RWPE2 (cell line): Measurements from ENCODE around the gene CYYR1.

Source experiments
- ATAC-seq: fragments of 200-7000 bp; cut with Tn5 transposase; 3 replicates; pipeline ENCODE4 v1.9.1; 2021; ENCODE audit warnings: low read depth
- DNase-seq: peaks from one replicate; pipeline ENCODE4 v3.0.0-alpha.2; 2020; ENCODE audit warnings: low spot score
- H3K27ac ChIP-seq: fragments of 450-650 bp; 2 replicates; pipeline ENCODE4 v1.5.1; 2017; ENCODE audit warnings: mild to moderate bottlenecking; ENCODE audit not compliant: poor library complexity, severe bottlenecking
- H3K27me3 ChIP-seq: fragments of 250-450 bp; sonication (Bioruptor Pico); 2 replicates; pipeline ENCODE4 v1.5.1; 2021; ENCODE audit warnings: mild to moderate bottlenecking, moderate library complexity; ENCODE audit not compliant: insufficient read depth, poor library complexity, severe bottlenecking
- H3K36me3 ChIP-seq: fragments of 250-450 bp; sonication (Bioruptor Pico); 2 replicates; pipeline ENCODE4 v1.5.1; 2020; ENCODE audit warnings: low read depth, mild to moderate bottlenecking, moderate library complexity
- H3K4me1 ChIP-seq: fragments of 250-450 bp; sonication (Bioruptor Pico); 2 replicates; pipeline ENCODE4 v1.5.1; 2021; ENCODE audit warnings: mild to moderate bottlenecking, moderate library complexity; ENCODE audit not compliant: insufficient read depth, poor library complexity, severe bottlenecking
- H3K4me3 ChIP-seq: fragments of 250-450 bp; sonication (Bioruptor Pico); 2 replicates; pipeline ENCODE4 v1.5.1; 2021; ENCODE audit warnings: mild to moderate bottlenecking, moderate library complexity; ENCODE audit not compliant: severe bottlenecking
- H3K9me3 ChIP-seq: fragments of 250-450 bp; sonication (Bioruptor Pico); 2 replicates; pipeline ENCODE4 v1.5.1; 2021; ENCODE audit warnings: mild to moderate bottlenecking, moderate library complexity; ENCODE audit not compliant: severe bottlenecking
- TF ChIP-seq, protein P1 (sequence below): fragments of 450-650 bp; IDR thresholded peaks from one replicate; pipeline ENCODE4 v1.5.1; 2017; ENCODE audit warnings: mild to moderate bottlenecking, moderate library complexity; ENCODE audit not compliant: poor library complexity, severe bottlenecking

Gene CYYR1

DNA sequence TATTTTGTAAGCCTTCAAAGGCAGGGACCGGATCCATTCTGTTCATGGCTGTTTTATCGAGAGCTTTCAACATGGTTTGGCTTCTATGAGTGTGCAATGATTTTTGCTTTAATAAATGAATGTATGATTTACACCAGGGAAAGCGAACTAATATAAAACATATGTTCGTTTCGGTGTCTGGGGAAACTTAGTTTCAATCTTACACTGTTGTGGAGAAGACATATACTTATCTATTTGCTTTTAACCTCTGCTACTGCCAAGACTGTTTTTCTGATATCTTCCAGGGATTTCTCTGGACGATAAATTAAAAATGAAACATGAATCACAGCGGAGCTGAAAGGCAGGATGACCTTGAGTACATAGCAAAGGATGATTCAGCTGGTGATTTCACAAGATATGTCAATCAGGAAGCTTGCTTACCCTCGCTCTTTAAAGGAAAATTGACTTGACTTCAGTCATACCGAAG lies 14.7 kb upstream of the CYYR1 start:
- DNase-seq = no peak

DNA sequence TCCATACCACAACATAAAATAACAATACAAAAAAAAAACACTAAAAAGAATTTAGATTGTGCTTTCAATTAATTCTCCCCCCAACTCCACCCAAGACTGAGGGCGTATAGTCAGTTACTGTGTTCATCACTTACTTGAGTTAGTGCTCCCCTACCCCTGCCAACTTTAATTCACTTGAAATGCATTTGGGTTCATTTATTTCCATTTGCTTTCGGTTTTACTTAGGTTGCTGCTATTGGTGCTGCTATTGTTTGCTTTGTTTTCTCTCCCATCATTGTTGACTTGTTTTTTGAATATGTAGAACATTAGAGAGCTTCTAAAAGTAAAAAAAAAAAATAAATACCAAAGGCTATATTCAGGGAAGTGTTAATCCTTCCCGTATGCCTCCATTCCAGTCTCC lies 10.7 kb upstream of the CYYR1 start:
- TF ChIP-seq, protein P1, sequence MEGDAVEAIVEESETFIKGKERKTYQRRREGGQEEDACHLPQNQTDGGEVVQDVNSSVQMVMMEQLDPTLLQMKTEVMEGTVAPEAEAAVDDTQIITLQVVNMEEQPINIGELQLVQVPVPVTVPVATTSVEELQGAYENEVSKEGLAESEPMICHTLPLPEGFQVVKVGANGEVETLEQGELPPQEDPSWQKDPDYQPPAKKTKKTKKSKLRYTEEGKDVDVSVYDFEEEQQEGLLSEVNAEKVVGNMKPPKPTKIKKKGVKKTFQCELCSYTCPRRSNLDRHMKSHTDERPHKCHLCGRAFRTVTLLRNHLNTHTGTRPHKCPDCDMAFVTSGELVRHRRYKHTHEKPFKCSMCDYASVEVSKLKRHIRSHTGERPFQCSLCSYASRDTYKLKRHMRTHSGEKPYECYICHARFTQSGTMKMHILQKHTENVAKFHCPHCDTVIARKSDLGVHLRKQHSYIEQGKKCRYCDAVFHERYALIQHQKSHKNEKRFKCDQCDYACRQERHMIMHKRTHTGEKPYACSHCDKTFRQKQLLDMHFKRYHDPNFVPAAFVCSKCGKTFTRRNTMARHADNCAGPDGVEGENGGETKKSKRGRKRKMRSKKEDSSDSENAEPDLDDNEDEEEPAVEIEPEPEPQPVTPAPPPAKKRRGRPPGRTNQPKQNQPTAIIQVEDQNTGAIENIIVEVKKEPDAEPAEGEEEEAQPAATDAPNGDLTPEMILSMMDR = no peak
- no peak overlapping the region for H3K27ac ChIP-seq
- no peaks in the 10 kb centered on the region for H3K27me3 ChIP-seq
- peaks cover 13% of the 10 kb centered on the region for H3K4me1 ChIP-seq
- no peak overlapping the region for H3K4me3 ChIP-seq
- no peak for DNase-seq
- no peaks in the 10 kb centered on the region for H3K9me3 ChIP-seq
- no peaks in the 10 kb centered on the region for H3K36me3 ChIP-seq
- ATAC-seq = no peak

More for the DNA sequence above, 14.7 kb upstream of the CYYR1 start:
- H3K9me3 ChIP-seq = no peaks in the 10 kb centered on the region
- H3K4me3 ChIP-seq = no peak overlapping the region
- H3K4me1 ChIP-seq = peaks cover 13% of the 10 kb centered on the region
- peak overlapping the region; percentile 43 for H3K27ac ChIP-seq
- TF ChIP-seq, protein P1 = no peak
- H3K27me3 ChIP-seq = no peaks in the 10 kb centered on the region
- H3K36me3 ChIP-seq = no peaks in the 10 kb centered on the region
- ATAC-seq = peak; percentile 97

DNA sequence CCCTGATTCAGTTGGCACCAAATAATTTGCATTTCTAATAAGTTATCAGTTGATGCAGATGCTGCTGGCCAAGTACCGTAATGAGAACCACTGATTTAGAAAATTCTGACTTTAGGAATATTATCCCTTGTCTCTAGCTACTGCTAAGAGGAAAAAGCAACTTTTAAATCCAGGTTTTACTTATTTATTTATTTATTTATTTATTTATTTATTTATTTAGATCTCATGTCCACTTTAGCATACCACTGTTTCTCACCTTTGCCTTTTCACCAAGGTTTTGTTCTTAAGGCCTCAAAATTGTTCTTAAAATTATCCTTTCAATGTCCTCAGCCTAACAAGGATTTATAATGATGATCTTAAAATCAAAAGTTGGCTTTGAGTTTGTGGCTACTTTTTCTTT lies 8.7 kb upstream of the CYYR1 start:
- H3K27ac ChIP-seq = no peak overlapping the region
- no peak overlapping the region for H3K4me3 ChIP-seq
- TF ChIP-seq, protein P1 = no peak
- H3K27me3 ChIP-seq = no peaks in the 10 kb centered on the region
- H3K9me3 ChIP-seq = no peaks in the 10 kb centered on the region
- no peaks in the 10 kb centered on the region for H3K4me1 ChIP-seq
- ATAC-seq = no peak
- H3K36me3 ChIP-seq = no peaks in the 10 kb centered on the region
- no peak for DNase-seq

DNA sequence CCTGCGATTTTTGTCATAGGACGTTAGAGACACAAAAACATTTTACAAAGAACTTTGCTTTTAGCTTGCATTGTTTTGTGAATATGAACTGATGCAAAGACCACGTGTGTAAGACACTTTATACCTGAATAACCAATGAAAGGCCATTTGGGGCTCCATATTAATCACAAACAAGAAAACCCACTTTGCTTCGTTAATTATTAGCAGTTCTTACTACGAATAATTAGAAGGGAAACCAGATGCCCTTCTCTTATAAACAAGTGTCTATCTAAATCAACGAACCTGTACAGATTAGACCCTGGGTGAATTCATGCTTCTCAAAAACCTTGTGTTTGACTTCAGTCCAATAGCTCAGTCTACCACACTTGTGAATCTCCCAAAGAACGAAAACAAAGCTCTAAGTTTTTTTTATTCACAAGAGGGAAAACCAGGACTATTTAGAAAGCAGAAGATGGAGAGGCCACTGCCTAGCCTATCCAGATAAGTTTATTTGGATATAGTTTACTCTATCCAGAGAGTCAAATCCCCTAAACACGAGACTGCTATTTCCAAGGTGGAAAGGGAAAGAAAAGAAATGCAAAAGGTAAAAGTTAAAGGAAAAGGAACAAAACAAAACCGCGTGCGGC lies 897 bp downstream of the CYYR1 start:
- H3K27ac ChIP-seq = no peak overlapping the region
- no peaks in the 10 kb centered on the region for H3K9me3 ChIP-seq
- no peak for DNase-seq
- H3K4me3 ChIP-seq = peak overlapping the region; percentile 26
- no peaks in the 10 kb centered on the region for H3K27me3 ChIP-seq
- no peak for ATAC-seq
- no peaks in the 10 kb centered on the region for H3K36me3 ChIP-seq
- H3K4me1 ChIP-seq = no peaks in the 10 kb centered on the region
- TF ChIP-seq, protein P1 = no peak

DNA sequence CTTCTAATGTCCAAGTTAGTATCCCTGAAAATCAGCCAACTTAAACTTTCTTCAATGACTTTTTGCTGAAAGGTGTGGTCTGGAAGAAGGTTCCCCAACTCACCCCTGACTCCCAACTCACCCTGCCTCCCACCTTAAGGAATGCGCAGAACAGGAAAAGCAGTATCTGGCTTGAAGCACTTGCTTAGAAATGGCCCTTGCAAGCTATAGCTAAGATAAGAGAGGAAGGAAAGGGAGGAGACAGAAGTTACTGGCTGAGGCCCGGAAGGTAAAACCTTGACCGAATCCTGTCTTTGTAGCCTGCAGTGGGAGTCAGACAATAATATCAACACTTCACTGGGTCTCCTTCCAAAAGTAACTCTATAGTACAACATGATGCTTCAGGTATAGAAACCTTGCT lies 2.9 kb downstream of the CYYR1 start:
- Histone ChIP-seq H3K4me1 (no peaks in the 10 kb centered on the region), H3K27me3 (no peaks in the 10 kb centered on the region), H3K36me3 (no peaks in the 10 kb centered on the region), H3K9me3 (no peaks in the 10 kb centered on the region), H3K27ac (no peak overlapping the region), H3K4me3 (no peak overlapping the region)
- TF ChIP-seq, protein P1 = no peak
- no peak for ATAC-seq
- DNase-seq = no peak
